Cerebellar cortex (tissue), 1 donor: ENCODE data around the gene NFE2L3.
"Not testable (repeated sequence)": the region's sequence is repeated elsewhere in the genome, so short reads cannot be mapped to it uniquely, and the experiment has no call there.

Experiments used
- DNase-seq: peaks from one replicate; pipeline ENCODE4 v3.0.0-alpha.2; 2015; ENCODE audit warnings: low spot score

The NFE2L3 gene, protein sequence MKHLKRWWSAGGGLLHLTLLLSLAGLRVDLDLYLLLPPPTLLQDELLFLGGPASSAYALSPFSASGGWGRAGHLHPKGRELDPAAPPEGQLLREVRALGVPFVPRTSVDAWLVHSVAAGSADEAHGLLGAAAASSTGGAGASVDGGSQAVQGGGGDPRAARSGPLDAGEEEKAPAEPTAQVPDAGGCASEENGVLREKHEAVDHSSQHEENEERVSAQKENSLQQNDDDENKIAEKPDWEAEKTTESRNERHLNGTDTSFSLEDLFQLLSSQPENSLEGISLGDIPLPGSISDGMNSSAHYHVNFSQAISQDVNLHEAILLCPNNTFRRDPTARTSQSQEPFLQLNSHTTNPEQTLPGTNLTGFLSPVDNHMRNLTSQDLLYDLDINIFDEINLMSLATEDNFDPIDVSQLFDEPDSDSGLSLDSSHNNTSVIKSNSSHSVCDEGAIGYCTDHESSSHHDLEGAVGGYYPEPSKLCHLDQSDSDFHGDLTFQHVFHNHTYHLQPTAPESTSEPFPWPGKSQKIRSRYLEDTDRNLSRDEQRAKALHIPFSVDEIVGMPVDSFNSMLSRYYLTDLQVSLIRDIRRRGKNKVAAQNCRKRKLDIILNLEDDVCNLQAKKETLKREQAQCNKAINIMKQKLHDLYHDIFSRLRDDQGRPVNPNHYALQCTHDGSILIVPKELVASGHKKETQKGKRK

DNA sequence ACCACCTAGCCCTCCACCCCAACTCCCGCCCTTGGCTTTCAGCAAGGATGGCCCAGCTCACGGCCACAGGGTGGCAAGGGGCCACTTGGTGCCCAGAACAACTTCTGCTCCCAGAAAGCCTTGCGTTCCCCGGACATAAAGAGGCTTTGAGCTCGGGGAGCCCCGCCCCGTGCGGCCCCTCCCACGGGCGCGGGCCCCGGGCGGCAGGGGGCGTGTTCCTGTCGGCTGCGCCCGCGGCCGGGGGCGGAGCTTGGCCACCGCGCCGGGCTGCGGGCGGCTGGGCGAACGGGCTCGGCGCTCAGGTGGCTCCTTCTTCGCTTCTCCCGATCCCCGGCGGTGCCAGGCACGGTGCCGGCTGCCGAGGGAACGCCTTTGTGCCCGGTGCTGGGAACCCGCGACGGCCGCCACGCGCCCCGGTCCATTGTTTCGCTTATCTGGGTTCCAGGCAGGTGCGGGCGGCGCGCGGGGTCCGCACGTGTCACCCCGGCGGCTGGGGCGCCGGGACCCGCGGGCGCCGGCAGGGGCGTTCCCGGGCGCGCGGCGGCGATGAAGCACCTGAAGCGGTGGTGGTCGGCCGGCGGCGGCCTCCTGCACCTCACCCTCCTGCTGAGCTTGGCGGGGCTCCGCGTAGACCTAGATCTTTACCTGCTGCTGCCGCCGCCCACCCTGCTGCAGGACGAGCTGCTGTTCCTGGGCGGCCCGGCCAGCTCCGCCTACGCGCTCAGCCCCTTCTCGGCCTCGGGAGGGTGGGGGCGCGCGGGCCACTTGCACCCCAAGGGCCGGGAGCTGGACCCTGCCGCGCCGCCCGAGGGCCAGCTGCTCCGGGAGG is at the start of gene NFE2L3:
NFE2L3 (plus strand) TSS at position 246 of the 829 bp plus-strand sequence; CDS start at position 547, 301 bp downstream.
- DNase-seq: peak; percentile 69

DNA sequence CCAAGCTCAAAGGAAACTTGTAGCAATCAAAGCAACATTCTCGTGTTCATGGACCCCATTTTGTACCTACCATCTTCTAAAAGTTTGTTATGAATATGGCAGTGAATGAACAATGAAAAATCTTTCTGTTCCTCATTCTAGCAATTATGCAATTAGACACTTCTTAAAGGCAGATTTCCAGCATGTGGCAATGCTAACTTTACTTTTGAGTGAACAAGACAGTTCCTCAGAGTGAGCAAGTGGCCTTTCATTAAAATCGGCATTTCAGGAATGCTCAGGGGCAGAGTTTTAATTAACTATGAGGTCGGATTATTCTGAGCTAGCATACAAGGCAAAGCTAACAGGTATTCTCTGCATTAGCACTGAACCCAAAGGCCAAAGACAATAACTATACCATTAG is 48.4 kb upstream of the NFE2L3 start:
- DNase-seq: peak; percentile 88

DNA sequence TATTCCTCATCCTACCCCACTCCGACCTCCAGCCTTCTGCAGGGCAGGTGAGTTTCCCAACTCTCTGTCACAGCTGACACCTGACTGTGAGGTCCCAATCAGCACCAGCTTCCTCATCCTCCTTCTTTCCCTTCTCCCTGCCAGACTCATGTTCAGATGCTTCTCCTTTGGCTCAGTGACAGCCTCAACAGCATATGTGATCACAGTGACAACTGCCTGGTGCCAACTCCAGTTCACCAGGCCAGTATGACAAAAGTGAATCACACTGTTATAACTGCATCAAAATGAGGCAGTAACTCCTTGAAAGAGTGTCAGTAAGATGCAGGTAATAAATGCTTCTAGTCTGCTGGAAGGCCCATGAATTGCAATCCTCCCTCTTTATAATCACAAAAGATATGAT is 46.8 kb upstream of the NFE2L3 start:
- peak; percentile 73 for DNase-seq

DNA sequence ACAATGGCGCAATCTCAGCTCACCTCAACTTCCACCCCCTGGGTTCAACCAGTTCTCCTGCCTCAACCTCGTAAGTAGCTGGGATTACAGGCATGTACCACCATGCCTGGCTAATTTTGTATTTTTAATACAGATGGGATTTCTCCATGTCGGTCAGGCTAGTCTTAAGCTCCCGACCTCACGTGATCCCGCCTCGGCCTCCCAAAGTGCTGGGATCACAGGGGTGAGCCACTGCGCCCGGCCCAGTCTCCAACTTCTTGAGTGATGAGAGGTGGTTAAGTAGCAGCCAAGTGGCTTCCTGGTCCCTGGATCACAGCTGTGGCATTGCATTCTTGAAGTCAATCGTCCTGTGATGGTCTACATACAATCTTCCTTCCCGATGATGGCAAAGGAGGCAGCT is 46.1 kb upstream of the NFE2L3 start:
- DNase-seq: no peak

DNA sequence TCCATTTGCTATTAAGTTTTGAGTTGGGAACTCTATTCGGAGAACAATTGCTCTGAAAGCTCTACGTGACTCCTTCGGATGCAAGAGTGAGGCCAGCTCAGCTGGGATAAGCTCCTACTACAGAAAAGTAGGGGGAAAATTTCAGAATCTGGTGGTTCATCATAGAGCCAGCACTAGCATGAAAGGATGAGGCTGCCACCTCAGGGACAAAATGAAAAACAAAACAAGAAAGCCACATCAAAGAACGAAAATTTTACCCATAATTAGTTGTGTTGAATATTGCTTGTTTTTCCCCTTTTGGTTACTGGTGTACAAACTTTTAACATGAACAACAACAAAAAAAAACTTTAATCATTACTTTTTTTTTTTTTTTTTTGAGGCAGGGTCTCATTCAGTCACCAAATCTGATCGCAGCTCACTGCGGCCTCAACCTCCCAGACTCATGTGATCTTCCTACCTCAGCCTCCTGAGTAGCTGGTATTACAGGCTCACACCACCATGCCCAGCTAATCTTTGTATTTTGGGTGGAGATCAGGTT is 39.7 kb upstream of the NFE2L3 start:
- no peak for DNase-seq

DNA sequence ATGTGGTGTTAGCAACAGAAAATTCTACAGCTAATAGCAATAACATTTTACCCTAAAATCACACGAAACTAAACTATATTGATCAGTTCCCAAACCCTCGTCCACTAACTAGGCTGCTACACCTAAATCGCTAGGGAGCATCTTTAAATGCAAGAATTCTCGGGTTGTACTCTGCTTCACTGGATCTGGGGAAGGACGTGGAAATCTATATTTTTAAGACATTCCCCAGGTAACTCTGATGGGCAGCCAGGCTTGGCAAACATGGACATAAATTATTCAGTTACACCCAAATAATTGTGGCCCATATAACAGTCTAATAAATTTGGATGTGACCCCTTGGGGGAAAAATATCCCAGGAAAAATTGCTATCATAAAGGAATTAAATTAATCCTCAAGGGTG is 36.3 kb upstream of the NFE2L3 start:
- no peak for DNase-seq

DNA sequence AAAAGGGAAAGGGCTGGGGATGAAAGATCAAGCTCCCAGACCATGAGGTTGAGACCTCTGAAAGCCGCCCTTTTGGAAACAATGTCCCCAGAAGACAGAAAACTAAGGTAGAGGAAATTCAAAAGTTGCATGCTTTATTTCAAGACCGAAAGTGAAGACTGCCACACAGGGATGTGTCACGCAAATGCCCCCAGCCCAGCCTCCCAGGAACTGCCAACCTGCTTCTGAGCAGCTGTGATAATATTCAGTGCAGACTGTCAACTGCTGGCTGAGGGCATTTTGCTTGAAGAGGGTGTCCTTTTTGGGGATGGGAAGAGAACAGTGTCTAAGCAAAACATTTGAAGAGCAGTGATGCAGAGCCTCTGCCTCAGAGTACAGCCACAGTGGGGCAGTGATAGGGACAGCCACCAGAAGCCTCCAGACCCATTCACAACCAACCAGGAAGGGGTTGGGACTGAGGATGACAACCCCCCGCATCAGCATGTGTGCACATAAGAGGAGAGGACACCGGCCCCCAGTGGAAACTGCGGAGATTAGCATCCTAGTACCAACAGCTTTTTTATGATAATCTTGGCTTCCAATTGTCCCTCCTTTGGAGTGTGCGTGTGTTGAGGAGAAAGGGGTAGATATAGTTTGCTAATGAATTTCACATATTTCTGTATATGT is 34.7 kb upstream of the NFE2L3 start:
- DNase-seq: peak; percentile 48

DNA sequence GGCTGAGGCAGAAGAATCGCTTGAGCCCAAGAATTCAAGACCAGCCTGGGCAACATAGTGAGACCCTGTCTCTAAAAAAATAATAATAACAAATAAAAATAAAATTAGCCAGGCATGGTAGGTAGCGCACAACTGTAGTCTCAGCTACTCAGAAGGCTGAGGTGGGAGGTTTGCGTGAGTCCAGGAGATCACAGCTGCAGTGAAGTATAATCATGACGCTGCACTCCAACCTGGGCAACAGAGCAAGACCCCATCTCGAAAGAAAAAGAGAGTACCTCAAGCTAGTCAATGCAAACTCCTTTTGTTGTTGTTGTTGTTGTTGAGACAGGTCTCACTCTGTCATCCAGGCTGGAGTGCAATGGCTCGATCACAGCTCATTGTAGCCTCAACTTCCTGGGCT is 34.0 kb upstream of the NFE2L3 start:
- no peak for DNase-seq

DNA sequence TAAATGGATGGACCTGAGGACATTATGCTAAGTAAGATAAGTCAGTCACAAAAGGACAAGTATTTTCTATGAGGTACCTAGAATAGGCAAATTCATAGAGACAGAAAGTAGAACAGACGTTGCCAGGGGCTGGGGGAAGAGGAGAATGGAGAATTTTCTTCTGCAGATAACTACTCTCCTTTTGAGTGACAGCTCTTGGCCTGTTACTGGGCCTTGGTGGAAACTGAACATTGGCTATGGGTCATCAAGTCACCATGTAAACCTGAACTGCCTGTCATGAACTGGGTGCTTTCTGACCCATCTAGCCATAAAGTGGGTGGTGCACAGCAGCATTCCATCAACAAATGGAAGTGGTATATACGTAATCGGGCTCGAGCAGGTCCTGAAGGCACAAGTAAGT is 29.3 kb upstream of the NFE2L3 start:
- no peak for DNase-seq

DNA sequence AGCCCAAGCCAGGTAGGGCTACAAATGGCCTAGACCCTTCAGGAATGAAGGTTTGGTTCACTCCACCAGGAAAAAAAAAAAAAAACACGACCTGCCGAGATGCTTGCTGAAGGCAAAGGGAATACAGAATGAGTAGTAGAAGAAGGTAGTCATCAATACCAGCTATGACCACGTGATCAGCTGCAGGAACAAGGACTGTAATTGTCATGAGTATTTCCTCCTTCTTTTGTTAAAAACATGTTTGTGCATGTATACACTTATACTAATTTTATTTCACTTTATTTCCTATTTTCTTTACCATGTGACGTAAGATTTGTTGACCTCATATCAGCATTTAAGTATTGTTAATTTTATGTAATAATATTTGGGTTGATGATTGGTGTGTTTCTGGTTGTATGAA is 27.2 kb upstream of the NFE2L3 start:
- DNase-seq: not testable (repeated sequence)

DNA sequence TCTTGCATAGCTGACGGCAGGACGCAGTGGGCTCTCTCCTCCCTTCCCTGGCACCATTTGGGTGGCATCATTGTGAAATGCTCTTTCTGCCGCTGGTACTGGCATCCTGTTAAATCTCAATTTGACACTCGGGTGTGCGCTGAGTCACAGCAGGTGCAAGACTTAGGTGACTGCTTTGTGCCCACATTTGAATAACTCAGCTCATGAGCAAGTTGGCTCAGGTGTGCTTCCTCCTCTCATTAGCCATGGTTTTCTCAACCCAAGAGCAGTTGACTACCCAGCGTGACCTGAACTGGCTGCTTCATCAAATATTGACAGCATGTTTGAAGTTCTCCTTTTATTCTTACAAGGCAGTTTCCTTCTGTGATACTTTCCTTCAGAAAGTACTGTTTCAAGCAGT is 24.6 kb upstream of the NFE2L3 start:
- DNase-seq: no peak

DNA sequence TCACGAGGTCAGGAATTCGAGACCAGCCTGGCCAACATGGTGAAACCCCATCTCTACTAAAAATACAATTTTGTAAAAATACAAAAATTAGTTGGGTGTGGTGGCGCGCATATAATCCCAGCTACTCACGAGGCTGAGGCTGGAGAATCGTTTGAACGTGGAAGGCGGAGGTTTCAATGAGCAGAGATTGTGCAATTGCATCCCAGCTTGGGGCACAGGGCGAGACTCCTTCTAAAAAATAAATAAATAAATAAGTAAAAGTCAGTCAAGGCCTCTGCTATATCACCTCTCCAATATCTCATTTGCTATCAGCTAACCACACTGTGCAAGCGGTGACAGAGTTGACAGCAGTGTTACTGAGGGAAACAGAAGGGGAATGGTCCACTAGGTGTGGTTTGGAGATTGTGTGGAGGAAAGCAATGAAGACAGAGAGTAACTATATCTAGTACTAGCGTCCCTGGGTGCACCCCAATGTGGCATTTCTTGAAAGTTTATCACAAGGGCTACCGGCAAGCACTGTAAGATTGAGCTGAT is 20.9 kb upstream of the NFE2L3 start:
- DNase-seq: no peak

DNA sequence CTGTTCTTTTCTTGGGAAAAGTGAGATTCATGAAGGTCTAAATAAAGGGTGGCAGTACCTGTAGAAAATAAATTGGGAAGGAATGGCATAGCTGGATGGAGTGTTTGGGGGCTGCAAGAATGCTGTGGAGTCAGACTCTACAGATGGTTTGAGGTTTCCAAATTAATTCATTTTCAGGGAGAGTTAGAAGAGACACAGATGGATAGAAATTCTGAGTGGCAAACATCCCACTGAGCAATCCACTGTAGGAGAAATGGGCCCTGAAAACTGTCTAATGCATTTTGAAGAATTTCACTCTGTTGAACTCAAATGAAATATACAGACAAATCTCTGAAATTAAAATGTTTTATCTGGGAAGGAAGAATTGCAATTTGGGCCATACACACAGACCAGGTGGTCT is 16.9 kb upstream of the NFE2L3 start:
- DNase-seq: no peak

DNA sequence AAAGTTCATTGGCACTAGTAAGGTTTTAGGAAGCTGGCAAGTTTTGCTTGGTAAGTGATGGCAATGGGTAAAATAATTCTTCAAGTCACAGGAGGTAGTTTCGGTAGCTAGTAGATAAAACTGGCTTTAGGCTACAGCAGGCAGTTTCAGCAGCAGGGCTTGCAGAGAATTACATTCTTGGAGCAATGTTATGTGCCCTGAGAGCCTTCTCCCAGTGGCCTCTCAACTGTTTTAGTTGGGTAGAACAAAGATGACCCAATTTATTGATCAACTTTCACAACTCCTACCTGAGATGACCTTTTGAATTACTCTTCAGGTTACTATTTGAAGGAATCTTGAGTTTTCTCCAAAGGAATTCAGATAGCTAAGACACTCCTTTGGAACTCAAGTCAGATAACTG is 16.4 kb upstream of the NFE2L3 start:
- DNase-seq: no peak

DNA sequence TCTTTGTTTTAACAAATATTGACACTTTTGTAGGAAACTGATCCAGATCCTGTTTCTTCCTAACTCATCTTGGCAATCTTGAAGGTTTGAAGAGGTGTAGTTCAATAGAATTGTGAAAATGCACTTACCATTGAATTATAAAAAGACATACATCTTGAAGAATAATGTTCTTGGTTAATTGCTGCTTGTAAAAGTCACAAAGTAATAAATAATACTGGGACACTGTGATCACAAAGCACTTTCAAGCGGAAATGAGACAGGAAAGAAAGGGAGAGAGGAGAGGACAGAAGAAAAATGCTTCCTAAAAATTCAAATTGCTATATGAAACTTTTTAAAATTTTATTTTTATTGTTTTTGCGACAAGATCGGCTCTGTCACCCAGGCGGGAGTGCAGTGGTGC is 15.2 kb upstream of the NFE2L3 start:
- no peak for DNase-seq

DNA sequence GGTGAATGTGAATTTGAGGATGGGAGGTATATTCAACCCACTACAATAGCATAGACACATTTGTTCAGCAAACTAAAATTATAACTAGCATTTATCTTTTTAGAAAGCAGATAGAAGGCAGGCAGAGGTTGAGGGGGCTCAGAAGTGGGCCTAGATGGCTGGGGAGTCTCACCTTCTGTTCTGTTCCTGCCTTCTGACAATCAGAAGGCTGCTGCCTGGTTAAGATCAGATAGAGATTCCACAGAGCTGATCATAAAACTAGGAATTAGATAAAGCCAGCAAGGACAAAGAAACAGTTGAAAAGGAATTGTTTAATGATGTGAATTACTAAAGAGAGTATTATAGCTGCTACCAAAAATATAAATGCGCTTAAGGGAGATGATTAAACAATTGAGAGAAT is 11.6 kb upstream of the NFE2L3 start:
- no peak for DNase-seq

DNA sequence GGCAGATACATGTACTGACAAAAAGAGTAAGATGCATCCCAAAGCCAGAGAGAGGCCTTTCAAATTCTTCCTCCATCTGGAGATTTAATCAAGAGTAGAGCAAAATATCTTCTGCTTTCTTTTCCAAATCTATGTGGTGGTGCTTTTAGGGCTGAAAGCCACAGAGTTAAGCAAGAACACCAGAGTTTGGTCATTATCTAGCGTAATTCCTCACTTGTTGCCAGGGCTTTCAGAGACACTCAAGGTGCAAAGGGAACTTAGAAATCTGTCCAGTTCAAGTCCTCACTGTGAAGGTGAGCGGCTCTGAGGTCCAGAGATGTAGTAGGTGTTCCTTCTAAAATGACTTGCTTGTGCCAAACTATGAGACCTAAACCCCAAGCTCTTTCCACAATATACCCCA is 10.9 kb upstream of the NFE2L3 start:
- no peak for DNase-seq

DNA sequence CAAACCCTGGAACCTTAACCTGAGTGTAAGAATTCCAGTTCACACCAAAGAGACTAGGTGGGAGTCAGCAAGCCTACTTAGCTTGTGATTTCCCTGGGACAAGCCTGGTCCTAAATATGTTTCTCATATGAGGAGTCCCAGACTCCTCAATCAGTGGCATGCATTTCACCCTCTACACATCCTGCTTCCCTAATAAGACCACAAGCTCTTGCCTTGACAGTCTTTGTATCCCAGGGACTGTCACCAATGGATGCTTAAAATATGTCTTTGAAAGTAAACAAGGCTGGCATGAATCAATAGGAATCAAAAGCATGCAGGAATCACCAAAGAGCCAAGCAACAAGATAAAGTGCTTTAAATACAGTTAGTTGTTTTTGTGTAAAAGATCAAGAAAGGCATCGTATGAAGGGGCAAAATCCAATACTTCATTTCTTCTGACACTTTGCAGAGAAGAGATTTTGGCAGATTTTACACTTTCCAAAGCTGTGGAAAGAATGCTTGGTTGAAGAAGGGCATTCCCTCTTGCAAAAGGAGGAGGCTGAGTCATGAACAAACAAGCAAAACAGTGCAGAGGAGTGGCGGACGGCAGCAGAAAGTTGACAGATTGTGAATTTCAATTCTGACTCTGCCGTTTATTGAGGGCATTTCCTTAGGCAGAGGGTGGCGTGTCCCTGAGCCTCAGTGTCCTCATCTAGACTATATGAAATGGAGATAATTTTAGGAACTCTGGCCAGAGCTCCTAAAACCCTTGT is 8.5 kb upstream of the NFE2L3 start:
- DNase-seq: no peak

DNA sequence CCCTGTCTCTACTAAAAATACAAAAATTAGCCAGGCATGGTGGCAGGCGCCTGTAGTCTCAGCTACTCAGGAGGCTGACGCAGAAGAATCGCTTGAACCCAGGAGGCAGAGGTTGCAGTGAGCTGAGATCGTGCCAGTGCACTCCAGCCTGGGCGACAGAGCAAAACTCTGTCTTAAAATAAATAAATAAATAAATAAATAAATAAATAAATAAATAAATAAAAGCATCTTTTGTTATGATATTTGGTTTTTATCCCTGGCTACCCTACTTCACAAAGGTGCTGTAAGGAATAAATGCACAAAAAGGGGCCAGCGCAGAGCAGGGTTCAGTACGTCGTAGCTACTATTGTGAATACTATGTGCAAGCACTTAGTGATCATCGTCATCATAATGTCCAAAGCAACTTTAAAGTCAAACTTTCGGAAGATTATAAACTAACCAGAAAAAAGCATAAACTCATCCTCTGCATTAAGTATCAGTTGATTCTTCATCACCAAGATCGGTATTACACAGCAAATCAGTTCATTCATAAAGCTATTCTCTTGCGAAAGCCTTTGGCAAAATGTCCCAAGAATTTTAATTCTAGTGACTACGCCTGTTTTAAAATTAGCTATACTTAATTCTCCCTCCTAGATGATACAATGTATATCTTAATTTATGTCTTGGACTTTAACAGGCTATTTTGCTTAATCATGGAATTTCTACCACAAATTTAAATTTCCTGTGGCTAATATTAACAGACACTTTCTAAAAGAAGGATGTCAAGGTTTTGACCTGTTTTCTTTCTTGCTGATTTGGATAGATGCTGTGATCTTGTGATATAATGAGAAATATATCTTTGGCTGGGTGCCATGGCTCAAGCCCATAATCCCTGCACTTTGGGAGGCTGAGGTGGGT is 7.6 kb upstream of the NFE2L3 start:
- DNase-seq: no peak

DNA sequence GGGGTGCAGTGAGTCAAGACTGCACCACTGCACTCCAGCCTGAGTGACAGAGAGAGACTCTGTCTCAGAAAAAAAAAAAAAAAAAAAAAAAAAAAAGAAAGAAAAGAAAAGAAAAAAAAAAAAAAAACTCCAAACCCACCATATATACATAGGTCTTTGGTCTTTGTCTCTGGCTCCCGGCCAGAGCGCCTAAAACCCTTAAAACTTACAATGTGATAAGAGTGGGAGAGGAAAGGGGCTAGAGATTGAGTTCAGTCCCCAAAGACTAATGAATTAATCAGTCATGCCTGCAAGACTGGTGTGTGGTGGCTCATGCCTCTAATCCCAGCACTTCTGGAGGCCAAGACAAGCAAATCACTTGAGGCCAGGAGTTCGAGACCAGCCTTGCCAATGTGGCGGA is 6.8 kb upstream of the NFE2L3 start:
- no peak for DNase-seq
